Progenitor cell of endocrine pancreas (in vitro differentiated cells): ENCODE measurements around the gene RASA3. TPM values are rescaled to one million over a fixed set of nuclear protein-coding genes. Genes with fewer than 3 reads are reported as not detected.

Source experiments
- DNase-seq: peaks from one replicate; pipeline ENCODE4 v3.0.0; 2021; ENCODE audit warnings: low spot score; ENCODE audit not compliant: unreplicated experiment
- H3K27ac Mint-ChIP-seq: 2 replicates; pipeline ENCODE4 v1.8.0; 2021; ENCODE audit warnings: mild to moderate bottlenecking, moderate library complexity, mixed read lengths
- H3K27me3 Mint-ChIP-seq: 2 replicates; pipeline ENCODE4 v1.8.0; 2021; ENCODE audit warnings: mixed read lengths
- H3K36me3 Mint-ChIP-seq: 2 replicates; pipeline ENCODE4 v1.8.0; 2022; ENCODE audit warnings: mixed read lengths; ENCODE audit not compliant: insufficient read depth
- H3K4me1 Mint-ChIP-seq: 2 replicates; pipeline ENCODE4 v1.8.0; 2021; ENCODE audit warnings: low read depth, mixed read lengths
- H3K4me3 Mint-ChIP-seq: 2 replicates; pipeline ENCODE4 v1.8.0; 2021; ENCODE audit warnings: low read depth, mild to moderate bottlenecking, moderate library complexity, mixed read lengths
- H3K9me3 Mint-ChIP-seq: 2 replicates; pipeline ENCODE4 v1.8.0; 2021; ENCODE audit warnings: low read depth, mixed read lengths
- CTCF ChIP-seq: fragments of 200-600 bp; sonication (generic); IDR thresholded peaks from one replicate; pipeline ENCODE4 v1.5.0; 2021; ENCODE audit warnings: antibody characterized with exemption, mild to moderate bottlenecking; ENCODE audit not compliant: unreplicated experiment
- total RNA-seq: library from RNA; stranded (reverse); gene quantifications from 2 replicates; pipeline ENCODE4 v1.2.1, GENCODE V29; 2021

Gene RASA3
- total RNA-seq, 1 donor from 2014 or later: 6.3 TPM

GRCh38 chr13:114141261-114141996 is 9.0 kb upstream of the RASA3 start:
- DNase-seq: no peak
- Mint-ChIP-seq H3K4me1 (no peaks in the 10 kb centered on the region), H3K4me3 (no peak overlapping the region), H3K36me3 (no peaks in the 10 kb centered on the region), H3K27ac (no peak overlapping the region), H3K9me3 (no peaks in the 10 kb centered on the region), H3K27me3 (peaks cover 11% of the 10 kb centered on the region)
- TF ChIP-seq CTCF: no peak

DNA sequence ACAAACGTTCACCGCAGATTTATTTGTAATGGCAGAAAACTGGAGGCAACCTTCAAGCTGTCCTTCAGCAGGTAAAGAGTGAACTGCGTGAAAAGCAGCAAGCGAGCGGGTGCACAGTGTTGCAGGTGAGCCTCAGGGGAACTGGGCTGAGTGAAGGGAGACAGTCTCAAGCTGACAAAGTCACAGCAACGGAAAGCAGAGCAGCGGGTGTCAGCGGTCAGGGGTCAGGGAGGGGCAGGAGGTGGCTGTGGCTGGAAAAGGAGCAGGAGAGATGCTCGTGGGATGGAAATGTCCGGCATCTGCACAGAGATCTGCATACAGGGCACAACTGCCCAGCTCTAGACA is 8.5 kb upstream of the RASA3 start:
- no peaks in the 10 kb centered on the region for H3K9me3 Mint-ChIP-seq
- H3K36me3 Mint-ChIP-seq: no peaks in the 10 kb centered on the region
- DNase-seq: no peak
- no peak for TF ChIP-seq CTCF
- H3K27me3 Mint-ChIP-seq: peaks cover 10% of the 10 kb centered on the region
- no peak overlapping the region for H3K4me3 Mint-ChIP-seq
- no peaks in the 10 kb centered on the region for H3K4me1 Mint-ChIP-seq
- H3K27ac Mint-ChIP-seq: no peak overlapping the region

DNA sequence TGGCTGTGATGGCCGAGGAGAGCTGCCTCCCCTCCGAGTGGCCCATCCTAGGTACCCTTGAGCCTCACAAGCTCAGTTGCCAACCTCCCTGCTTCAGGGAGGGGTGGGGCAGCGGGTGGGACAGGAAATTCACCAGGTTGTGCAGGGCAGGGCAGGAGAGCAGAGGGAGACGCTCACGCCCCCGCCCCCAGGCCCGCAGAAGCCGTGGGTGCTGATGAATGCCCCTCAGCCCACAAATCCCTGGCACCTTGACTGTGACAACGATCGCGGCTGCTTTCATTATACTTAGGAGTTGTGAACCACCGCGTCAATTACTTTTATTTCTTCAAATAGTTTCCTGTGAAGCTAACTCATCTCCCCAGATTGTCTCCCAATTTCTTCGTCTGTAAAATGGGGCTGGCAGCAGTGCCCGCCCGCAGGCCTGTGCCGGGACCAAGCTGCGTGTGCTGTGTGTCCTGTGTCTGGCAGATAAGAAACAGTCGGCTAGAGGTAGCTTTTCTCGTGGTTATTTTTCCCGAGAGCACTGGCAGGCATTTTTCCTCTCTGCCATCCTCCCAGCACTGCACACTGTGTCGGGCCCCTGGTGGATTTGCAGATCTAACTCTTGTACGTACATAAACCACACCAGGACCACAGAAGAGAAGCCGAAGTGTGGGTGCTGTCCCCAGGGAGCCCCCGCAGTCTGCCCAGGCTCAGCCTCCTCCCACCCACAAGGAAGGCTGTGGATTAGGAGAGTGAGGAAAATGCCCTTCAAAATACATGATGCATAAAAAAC is 7.9 kb upstream of the RASA3 start:
- H3K4me1 Mint-ChIP-seq: no peaks in the 10 kb centered on the region
- peaks cover 10% of the 10 kb centered on the region for H3K27me3 Mint-ChIP-seq

GRCh38 chr13:114136576-114136975 is 4.2 kb upstream of the RASA3 start:
- H3K27me3 Mint-ChIP-seq: peaks cover 22% of the 10 kb centered on the region
- H3K4me1 Mint-ChIP-seq: peaks cover 7% of the 10 kb centered on the region
- H3K27ac Mint-ChIP-seq: no peak overlapping the region
- no peaks in the 10 kb centered on the region for H3K36me3 Mint-ChIP-seq
- no peak for DNase-seq
- no peaks in the 10 kb centered on the region for H3K9me3 Mint-ChIP-seq
- TF ChIP-seq CTCF: no peak
- H3K4me3 Mint-ChIP-seq: no peak overlapping the region

More for the DNA sequence above, 7.9 kb upstream of the RASA3 start:
- Mint-ChIP-seq H3K36me3 (no peaks in the 10 kb centered on the region), H3K27ac (no peak overlapping the region), H3K4me3 (no peak overlapping the region), H3K9me3 (no peaks in the 10 kb centered on the region)
- TF ChIP-seq CTCF: no peak
- DNase-seq: no peak

- Mint-ChIP-seq H3K4me1 (peaks cover 15% of the 10 kb centered on the region), H3K27ac (no peak overlapping the region), H3K36me3 (no peaks in the 10 kb centered on the region), H3K4me3 (no peak overlapping the region), H3K9me3 (no peaks in the 10 kb centered on the region), H3K27me3 (peaks cover 30% of the 10 kb centered on the region)
- no peak for TF ChIP-seq CTCF
- no peak for DNase-seq
These were observed 3.3 kb upstream of the RASA3 start for GRCh38 chr13:114135731-114136171.
